GOT3 (cell line): Measurements from ENCODE around the gene ARMC9.
"Not testable (repeated sequence)": the region's sequence is repeated elsewhere in the genome, so short reads cannot be mapped to it uniquely, and the experiment has no call there.

Source experiments
- DNase-seq: peaks from one replicate; lab custom pipeline; 2025; ENCODE audit warnings: mixed read lengths; lab: John Stamatoyannopoulos, UW

ARMC9 gene

GRCh38 chr2:231341100-231341499, 142.7 kb downstream of the ARMC9 start:
- DNase-seq: no peak

- no peak for DNase-seq
Observed at GRCh38 chr2:231342061-231342711, 143.8 kb downstream of the ARMC9 start.

DNA sequence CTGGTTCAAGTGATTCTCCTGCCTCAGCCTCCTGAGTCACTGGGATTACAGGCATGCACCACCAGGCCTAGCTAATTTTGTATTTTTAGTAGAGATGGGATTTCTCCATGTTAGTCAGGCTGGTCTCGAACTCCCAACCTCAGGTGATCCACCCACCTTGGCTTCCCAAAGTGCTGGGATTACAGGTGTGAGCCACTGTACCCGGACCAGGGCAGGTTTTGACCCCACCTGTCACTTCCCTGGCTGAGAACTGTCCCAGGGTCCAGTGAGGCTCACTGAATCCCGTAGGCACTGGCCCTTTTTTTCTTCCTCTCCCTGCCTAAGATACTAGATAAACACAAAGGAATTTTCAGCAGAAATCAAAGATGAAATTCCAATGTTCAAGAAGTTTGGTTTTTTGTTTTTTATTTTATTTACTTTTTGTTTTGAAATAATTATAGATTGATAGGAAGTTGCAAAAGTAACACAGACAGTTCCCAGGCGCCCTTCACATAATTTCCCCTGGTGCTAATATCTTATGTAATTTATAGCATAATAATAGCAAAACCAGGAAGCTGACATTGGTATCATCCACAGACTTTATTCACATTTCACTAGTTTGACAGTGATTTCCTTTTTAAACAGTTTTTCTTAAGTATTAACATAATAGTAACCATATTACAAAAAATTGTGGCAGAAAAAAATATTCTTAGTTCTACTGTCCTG, 144.7 kb downstream of the ARMC9 start:
- DNase-seq: no peak

GRCh38 chr2:231343988-231344387, 145.6 kb downstream of the ARMC9 start:
- DNase-seq: no peak

DNA sequence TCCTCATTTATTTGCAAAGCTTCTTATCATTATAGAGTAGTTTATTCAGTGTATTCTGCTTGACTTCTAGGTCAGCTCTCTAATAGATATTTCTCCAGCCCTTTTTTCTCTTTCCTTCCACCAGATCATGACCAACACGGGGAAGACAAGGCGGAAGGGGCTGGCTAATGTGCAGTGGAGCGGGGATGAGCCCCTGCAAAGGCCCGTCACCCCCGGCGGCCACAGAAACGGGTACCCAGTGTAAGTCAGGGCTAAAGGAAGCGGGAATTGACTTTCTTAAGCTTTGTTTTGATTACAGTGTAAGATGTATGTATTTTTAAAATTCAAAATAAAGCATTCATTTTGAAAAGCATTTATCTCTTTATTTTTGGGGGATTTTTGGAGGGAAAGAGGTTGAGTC, 146.4 kb downstream of the ARMC9 start:
- DNase-seq: no peak

DNA sequence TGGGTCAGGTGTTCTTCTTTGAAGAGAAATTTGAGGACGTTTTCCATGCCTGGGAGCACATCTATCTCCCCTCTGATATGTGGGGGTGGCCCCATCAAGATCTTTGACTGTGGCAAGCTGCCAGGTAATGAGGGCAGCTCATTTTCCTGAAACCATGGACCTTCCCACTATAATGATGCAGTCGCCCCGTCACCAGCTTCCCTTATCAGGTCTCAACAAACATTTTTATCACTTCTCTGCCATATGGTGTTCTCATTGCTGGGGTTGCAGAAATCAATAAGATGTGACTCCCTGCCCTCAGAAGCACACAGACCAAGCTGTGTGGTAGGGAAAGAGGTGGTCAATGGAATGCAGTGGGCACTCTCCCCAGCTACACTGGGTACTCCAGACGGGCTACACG, 148.7 kb downstream of the ARMC9 start:
- no peak for DNase-seq

GRCh38 chr2:231347638-231348037, 149.2 kb downstream of the ARMC9 start:
- DNase-seq: no peak

- DNase-seq: no peak
Observed at GRCh38 chr2:231348173-231348572, 149.7 kb downstream of the ARMC9 start.

DNA sequence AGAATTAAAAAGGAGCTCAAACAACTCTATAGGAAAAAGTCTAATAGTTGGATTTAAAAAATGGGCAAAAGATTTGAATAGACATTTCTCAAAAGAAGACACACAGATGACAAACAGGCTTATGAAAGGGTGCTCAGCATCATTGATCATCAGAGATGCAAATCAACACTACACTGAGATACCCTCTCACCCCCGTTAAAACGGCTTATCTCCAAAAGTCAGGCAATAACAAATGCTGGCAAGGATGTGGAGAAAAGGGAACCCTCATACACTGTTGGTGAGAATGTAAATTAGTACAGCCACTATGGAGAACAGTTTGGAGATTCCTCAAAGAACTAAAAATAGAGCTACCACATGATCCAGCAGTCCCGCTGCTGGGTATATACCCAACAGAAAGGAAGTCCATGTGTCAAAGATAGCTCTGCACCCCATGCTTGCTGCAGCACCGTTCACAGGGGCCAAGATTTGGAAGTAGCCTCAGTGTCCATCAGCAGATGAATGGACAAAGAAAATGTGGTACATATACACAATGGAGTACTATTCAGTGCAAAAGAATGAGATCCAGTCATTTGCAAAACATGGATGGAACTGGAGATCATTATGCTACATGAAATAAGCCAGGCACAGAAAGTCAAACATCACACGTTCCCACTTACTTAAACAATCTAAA, 150.4 kb downstream of the ARMC9 start:
- no peak for DNase-seq

DNA sequence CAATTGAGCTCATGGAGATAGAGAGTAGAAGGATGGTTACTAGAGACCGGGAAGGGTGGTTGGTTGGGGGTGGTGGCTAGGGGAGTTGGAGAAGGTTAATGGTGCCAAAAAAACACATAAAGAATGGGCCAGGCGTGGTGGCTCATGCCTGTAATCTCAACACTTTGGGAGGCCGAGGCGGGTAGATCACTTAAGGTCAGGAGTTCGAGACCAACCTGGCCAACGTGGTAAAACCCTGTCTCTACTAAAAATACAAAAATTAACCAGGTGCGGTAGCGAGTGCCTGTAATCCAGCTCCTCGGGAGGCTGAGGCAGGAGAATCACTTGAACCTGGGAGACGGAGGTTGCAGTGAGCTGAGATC, 150.9 kb downstream of the ARMC9 start:
- DNase-seq: not testable (repeated sequence)

DNA sequence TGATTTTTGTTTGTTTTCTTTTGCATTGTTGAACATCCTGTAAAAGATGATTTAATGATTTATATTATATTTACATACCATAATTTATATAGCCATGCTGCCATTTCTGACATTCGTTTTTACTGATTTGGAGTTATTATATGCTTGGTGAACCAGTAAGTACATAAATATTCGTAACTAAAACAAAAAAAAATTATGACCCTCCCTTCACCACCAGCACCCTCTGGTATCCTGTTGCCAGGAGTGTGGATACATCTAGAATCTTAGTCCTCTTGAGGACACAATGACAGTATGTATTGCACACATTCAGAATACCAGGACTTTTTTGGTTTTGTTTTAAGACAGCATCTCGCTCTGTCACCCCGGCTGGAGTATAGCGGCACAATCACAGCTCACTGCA, 153.2 kb downstream of the ARMC9 start:
- DNase-seq: no peak

DNA sequence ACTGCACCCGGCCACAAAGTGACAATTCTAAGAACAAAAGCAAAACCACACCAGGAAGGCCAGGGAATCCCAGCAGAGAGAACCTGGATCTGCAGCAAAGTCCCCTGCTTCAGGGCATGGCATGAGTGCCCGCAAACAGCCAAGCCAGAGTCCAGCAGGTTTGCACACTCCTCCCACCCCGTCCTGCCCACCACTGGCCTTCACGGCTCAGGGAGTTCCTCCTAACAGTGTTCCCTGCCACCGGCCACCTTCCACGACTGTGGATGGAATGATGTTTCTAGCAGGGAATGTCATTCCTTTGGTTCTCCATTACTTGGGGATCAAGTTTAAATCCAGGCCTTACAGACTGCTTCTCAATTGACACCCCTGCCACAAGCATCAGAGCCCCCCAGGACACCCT, 155.0 kb downstream of the ARMC9 start:
- no peak for DNase-seq

- DNase-seq: no peak
Observed at GRCh38 chr2:231355508-231356465, 157.4 kb downstream of the ARMC9 start.

DNA sequence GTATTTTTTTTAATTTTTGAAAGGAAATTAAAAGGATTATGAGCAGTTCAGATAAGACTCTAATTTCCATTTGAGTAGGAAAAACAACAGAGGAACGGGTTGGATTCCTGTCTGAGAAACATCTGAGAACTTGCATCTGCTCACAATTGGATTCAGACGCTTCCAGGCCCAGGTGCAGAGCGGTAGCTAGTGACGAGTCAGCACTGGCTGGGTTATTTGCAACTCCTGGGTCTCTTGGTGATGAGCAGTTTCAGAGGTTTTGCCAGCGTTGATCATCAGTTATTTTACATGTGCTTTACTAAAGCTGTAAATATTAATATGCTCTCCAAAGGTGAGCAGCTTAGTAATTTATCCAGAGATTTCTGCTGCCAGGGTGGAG, 158.0 kb downstream of the ARMC9 start:
- no peak for DNase-seq

- DNase-seq: no peak
Observed at GRCh38 chr2:231357048-231357447, 158.6 kb downstream of the ARMC9 start.

DNA sequence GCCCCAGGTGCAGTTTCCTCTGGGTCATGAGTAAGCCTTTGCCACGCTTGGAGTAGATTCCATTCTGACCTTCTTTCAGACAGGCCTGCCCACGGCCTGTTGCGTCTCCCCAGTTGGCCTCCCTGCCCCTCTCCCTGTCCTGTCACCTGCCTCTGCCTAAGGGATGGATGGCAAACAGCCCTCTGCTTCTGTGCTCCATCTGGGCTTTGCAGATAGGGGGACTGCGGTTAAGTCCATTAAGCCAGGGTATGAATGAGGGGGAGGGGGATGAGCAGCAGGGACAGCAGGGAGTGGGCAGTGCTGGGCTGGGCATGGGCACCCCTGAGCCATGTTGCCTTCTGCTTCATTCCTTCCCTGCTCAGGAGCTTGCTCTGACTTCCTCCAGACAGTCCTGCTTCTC, 159.5 kb downstream of the ARMC9 start:
- no peak for DNase-seq

DNA sequence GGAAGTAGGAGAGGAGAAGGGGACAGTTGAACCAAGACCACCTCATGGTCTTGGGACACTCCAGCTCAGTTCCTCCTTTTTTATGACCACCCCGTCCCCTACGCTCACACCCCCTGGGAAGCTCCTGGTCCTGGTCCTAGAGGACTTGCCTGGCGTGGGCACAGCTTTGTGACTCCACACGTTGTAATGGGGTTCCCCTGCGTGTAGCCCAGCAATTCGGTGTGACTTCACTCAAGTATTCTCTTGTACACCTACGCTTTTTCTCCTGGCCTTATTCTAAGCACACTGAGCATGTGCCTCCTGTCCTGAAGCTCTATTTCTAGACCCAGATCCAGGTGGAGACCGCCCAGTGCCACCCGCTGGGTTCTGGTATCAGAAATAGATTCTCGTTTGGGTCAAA, 161.0 kb downstream of the ARMC9 start:
- no peak for DNase-seq

GRCh38 chr2:231359948-231360347, 161.5 kb downstream of the ARMC9 start:
- DNase-seq: no peak

DNA sequence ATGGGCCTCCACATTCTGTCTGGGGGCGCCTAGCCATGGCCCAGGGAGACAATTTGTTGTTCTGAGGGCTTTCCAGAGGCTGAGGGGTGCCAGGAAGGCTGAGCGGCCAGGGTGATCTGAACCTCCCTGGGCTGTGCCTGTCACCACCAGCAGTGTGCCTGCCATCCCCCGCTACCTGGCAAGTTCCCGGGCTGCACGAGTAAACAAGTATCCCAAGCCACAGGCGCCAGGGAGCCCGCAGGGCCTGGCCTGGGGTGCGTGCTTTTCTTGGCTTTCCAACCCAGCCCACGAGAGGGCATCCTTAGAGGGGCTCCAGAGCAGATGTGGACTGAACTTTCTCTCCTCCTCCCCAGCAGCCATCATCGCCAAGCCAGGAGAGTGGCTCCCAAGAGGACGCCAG, 162.0 kb downstream of the ARMC9 start:
- DNase-seq: no peak

DNA sequence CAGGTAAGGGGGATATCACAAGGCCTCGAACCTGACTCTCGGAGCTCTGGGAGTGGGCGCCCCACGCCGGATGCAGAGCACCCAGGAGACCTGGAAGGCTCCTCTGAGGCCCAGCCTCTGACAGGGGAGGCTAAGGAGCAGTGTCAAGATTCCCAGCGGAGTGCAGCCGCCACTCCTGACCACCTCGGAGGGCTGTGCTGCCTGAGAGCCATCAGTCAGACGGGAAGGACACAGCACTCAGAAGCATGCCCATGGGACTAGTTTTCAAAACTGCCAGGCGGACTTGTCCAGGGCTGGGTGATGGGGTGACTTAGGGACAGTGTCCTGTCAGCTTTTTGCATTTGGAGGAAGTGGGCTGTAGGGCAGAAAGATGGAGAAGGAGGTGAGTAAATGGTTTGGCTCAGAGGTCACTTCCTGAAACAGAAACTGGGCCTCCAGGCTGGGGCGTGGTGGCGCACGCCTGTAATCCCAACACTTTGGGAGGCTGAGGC, 162.5 kb downstream of the ARMC9 start:
- no peak for DNase-seq

DNA sequence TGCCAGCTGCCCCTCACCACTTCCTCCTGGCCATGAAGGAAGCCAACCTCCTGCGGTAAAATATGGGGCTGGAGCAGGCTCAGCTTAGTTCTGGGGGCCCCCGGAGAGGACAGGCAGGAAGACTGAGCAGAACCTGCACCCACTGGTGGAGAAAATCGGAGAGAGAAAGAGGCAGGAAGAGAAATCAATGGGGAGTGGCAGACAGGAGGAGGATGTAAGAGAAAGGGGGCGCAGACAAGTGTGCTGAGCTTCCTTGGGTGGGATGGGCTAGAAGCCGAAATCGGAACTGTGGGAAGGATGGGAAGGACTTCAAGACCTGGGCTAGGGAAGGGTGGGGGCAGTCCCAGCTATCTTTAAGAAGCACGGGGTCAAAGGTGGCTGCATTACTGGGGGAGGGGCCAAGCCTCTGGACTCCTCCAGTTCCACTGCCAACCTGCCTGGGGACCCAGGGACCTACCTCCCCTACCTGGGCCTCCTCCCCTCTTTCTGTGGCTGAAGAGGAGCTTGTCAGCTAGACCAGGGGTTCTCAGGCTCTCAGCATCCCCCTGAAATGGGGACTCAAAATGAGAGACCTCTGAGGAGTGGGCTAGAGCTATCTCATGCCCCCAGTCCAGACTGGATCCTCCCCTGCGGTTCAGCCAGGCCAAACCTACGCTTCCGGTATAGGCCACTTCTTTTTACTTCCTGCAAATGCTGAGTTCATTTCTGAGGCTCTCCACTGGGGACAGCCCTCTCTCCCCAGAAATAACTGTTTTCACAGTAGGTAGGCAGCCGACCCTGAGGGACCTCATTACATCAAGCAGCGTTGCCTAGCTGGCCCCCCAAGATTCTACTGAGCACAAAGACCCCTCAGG, 163.5 kb downstream of the ARMC9 start:
- DNase-seq: no peak
